ENCODE data around the gene AFAP1.

The AFAP1 gene

GRCh38 chr4:7782783-7783182 lies 156.9 kb downstream of the AFAP1 start:
- no peak for DNase-seq (ENCODE audit: low read depth)

DNA sequence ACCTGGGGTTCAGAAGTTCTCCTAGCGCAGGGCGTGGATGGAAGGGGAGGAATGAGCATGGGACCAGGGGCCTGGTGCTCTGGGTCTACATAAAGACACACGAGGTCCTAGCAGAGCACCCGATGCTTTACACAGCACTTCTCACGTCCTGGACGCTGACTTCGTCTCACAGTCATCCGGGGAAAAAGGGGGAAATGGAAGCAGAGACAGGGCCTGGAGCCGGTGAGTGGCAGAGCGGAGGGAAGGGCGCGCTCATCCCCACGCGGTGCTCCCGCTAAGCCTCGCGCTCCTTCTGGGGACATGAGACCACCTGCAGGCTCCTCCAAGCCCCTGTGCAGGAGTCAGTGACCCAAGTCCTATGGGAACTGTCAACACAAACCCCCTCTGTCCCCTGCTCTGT lies 157.7 kb downstream of the AFAP1 start:
- DNase-seq (ENCODE audit: low read depth): peak; percentile 39

DNA sequence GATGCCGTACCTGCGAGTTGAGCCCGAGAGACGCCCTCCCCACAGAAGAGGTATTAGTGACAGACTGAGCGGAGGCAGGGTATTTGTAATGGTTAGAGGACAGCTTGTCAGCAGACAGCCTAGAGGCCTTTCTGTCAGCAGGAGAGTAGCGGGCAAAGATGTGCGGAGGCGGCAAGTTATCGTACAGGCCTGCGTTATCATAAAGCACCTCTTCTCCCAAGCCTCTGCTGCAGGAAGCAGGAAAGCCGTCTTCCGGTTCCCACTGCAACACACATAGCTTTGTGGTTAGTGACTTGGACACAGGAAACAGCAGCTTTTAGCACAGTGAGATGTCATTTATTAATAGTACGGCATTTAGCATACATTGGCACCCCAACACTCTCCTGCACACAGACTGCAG lies 158.3 kb downstream of the AFAP1 start:
- peak; percentile 76 for DNase-seq (ENCODE audit: low read depth)

DNA sequence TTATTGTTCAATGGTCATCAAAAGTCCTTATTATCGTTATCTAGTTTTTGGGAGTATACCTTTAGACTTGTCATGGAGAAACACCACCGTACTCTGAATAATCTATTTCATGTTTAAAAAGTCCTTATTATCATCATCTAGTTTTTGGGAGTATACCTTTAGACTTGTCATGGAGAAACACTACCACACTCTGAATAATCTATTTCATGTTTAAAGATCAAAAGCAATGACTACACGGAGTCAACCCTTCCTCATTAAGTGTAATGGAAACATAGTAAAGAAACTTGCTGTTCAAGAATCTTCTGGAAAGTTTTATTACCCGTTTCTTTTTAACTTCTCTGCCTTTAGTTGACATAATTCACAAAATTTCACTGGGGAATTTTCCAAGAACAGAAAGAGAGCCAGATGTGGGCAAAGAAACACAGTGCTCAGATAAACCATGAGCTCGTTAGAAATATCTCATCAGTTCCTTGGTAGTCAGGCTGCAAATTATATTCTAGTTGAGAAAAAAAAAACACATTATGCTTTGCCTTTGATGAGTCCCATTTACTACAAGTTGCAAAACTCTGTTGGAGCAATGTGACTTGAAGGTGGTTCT lies 158.8 kb downstream of the AFAP1 start:
- DNase-seq (ENCODE audit: low read depth): no peak

DNA sequence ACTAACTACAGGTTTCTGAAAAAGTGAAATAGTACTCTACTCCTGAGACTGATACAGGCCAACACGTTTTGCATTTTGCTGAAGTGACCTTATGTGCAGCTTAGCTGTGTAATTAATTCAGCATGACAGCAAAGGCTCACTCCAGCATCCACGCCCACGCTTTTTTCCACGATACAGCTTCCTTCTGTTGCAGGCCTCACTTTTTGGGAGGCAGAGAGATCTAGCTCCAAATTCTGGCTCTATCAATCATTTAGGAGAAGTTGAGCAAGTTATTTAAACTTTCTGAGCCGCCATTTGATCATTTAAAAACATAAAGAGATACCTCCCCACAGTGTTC lies 160.3 kb downstream of the AFAP1 start:
- no peak for DNase-seq (ENCODE audit: low read depth)

DNA sequence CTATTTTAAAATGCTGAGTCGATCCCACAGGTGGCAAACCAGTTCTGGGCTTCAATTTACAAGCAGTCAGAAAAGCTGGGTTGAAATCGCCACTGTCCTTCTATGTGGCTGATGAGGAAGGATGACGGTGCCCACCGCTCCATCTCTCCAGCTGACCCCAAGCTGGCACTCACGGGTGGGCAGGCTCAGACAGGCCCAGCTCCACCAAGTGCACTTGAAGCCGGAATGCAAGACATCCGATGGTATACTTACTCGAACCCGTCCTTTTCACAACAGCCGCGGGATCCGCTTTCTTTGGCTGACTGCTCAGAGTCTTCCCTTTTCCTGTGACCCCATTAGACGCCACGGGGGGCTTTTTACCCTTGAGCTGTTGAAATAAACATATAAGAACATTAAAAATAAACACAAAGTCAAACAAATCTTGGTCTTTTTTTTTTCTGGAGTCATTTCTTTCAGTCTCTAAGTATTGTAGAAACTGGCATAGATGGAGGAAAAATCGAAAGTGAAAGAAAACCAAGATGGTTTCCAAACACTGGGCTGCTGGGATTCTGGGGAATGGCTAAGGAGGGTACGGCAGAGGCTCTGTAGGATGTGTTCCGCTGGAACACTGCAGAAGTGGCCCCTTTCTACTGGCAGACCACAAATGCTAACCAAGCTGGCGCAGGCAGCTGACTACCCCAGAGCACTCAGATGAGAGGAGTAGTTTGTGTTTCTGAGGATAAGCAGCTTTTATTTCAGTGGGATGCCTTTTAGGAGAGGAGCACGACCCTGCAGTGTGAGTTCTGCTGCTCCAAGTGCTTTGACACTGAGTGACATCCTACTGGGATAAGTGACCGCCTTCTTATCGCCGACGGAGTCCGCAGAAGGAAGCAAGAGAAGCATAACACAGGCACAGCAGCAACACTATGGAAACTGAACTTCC lies 160.9 kb downstream of the AFAP1 start:
- no peak for DNase-seq (ENCODE audit: low read depth)

DNA sequence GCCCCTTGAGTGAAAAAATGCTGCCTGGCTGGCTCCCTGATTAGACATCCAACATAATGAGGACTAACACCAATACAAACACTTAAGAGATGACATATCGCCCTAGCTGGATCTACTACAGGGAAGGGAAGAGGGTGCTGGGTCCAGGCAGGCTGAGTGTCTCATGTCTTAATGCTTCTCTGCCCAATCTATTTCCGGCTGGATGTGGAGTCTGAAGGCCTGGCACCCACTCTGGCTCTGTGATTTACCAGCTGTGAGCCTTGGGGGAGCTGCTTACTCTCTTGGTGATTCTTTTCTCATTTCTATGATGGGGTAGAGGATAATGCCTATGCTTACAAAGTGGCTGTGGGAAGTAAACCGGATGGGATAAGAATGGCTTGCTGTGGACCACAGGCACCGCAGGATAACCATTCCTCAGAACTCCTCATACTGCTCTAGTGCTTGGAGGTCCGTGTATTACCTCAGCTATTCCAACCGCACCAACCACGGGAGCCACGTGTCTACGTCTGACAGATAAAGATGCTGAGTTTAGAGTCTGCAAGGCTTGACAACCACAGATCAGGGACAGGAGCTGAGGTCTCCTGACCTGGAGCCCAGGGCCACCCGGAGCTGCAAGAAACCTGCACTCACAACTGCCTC lies 161.7 kb downstream of the AFAP1 start:
- DNase-seq (ENCODE audit: low read depth): no peak

DNA sequence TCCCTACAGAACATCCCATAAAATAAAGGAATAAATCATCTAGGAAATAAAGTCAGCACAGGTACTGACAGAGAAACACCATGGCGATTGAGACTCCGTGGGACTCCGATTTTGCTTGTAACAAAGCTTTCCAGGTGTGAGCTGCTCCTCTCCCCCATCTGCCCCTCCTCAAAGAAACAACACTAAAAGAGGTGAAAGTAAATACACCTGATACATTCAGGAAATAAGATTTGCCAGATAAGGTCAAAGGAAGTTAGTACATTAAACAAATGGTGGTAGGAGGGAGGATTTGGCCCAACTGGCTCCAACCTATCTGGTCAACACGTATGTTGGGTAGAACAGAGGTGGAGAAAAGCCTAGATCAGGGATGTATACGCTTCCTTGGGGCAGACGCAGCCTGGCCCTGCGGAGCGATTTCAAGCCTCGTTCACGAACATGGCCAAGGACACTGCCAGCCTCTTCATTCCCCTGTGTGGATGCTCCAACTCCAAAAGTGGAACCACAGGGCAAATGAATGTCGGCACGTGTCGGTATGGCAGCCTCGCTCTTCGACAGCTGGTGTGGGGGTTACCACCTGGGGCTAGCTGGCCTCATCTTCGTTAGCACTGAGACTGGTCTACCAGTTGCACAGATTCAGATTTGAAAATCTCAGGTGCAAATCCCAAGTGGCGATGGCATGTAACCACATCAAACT lies 162.5 kb downstream of the AFAP1 start:
- DNase-seq (ENCODE audit: low read depth): no peak

DNA sequence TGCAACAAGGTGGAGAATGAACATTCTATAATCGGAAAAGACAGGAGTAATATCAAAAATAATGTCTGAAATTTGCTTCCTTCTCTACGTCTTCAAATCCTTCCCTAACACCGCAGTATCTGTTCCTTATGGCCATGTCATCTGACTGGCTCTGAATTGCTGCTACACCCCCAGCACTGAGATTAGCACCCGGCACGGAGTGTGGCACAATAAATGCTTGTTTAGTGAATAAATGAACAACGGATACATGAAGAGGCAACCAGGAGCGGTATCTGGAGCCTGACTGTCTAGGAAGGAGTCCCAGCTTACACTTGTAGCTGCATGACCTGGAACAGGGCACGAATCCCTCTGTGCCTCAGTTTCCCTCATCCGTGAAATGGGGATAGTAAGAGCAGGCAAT lies 164.3 kb downstream of the AFAP1 start:
- DNase-seq (ENCODE audit: low read depth): no peak

DNA sequence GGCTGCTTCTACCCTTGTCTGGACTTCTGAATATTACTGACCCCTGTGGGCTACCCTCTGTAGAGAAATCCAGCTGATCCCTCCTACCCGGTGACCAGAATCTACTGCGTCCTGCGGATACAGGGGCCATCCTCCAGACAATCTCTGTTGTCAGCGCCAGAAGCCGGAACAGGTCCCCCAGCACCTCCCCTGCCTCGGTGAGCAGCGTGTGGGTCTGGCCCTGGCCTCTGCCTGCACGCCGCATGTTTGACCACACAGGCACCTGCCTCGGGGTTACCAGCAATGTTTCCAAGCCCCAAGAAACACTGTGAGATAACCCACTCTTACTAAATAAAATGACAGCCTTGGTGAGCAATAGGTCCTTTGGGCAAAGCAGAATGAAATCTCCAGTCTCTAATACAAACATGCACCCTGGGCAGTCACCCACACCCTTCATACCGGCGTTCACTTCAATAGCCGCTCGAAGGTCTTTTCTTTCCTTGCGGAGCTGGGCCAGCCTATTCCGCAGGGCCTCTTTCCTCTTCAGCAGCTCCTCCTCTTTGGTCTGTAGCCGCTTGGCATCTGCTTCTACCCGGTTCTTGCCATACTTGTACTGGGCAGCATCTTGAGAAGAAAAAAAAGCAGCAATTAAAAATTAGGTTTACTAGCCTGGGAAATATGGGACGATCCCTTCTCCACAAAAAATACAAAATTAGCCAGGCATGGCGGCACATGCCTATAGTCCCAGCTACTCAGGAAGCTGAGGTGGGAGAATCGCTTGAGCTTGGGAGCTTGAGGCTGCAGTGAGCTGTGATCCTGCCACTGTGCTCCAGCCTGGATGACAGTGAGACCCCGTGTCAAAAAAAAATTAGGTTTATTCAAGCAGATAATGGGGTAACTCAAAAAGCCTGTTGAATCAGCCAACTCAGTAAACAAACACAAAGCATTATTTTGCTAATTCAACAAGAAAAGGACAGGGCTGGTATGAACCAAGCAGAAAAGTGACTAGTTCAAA lies 165.1 kb downstream of the AFAP1 start:
- DNase-seq (ENCODE audit: low read depth): no peak

DNA sequence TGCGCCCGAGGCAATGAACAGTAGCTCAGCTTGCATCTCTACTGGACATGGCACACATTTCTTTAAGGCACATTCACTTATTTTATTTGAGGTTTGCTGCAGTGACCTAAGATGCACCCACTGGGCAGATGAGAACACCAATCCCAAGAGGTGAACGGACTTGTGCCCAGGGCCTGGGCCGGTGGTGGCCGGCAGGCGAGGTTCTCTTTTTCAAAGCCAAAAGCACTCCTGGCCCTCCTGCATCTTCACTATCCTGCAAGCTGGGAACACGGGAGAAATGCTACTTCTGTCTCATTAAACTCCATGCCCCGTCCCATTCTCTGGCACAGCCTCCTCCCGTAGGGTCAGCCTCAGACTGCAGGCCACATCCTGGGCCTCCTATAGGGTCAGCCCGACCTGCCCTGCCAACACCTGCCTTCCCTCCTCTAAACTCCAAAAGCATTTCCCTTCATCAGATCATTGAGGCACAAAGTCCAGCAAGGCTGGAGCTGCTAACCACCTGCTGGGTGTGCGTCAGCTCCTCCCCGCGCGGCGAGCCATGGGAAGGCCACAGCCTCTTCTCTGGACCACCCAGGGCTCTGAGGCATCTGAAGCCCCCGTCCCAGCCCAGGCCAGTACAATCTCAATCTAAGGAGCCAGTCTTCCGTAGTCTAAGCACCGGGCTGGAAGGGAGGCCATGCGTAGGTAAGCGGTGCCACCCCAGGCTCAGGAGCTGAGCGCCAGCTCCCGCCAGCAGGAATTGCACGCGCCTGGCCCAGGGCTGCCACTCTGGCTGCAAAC lies 166.1 kb downstream of the AFAP1 start:
- DNase-seq (ENCODE audit: low read depth): no peak

DNA sequence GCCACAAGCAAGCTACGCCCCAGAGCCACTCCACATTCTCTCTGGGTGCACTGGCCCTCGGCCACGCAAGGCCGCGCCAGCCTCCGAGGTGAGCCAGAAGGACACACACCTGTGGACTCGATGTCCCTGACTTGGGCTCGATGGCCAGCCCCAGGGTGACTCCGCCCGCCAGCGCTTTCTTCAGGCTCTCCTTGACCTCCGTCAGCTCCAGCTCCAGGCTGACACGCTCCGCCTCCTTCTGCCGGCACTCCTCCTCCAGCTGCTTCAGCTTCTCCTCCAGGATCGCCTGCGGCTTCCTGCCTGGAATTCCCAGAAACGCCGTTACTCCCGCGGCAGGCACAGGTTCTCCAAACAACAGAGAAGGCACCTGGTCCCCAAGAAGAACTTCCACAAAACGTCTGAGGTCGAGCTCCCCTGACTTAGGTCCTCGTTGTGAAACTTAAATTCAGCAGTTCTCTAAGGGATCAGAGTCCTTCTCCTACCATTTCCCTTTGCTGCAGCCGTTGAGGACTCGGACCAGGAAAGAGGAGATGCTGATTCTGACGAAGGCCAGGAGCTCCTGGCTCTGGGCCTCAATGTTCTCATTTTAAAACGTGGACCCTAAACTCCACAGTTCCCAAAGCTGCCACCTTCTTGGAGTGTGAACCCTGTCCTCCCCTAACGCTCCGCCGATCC lies 166.8 kb downstream of the AFAP1 start:
- no peak for DNase-seq (ENCODE audit: low read depth)

GRCh38 chr4:7771541-7772507 lies 167.8 kb downstream of the AFAP1 start:
- no peak for DNase-seq (ENCODE audit: low read depth)

- DNase-seq (ENCODE audit: low read depth): no peak
Measured at GRCh38 chr4:7771056-7771455, 168.6 kb downstream of the AFAP1 start.

- DNase-seq (ENCODE audit: low read depth): peak; percentile 43
Measured at GRCh38 chr4:7770224-7771050, 169.2 kb downstream of the AFAP1 start.

- no peak for DNase-seq (ENCODE audit: low read depth)
Measured at GRCh38 chr4:7769396-7770223, 170.1 kb downstream of the AFAP1 start.

- no peak for DNase-seq (ENCODE audit: low read depth)
Measured at GRCh38 chr4:7768736-7769135, 170.9 kb downstream of the AFAP1 start.
